Neural cell (in vitro differentiated cells): Measurements from ENCODE around the gene JMJD4. TPM values are rescaled to one million over a fixed set of nuclear protein-coding genes. Genes with fewer than 3 reads are reported as not detected.

Source experiments
- H2AFZ ChIP-seq: fragments of 200-600, 300-800 bp; sonication (generic), shearing (Covaris generic); 2 replicates; pipeline ENCODE4 v1.6.0; 2014; ENCODE audit warnings: low read depth, mild to moderate bottlenecking, antibody characterized with exemption, low read length, moderate library complexity
- H3F3A ChIP-seq: fragments of 200-600 bp; shearing (Covaris generic); 2 replicates; pipeline ENCODE4 v1.6.1; 2016; ENCODE audit warnings: mild to moderate bottlenecking, moderate library complexity, mixed read lengths, antibody characterized with exemption, low read length; ENCODE audit not compliant: insufficient read depth, poor library complexity, severe bottlenecking
- H3K27ac ChIP-seq: fragments of 200-600, 300-800 bp; sonication (generic), shearing (Covaris generic); 2 replicates; pipeline ENCODE4 v1.5.1; 2014; ENCODE audit warnings: mild to moderate bottlenecking, low read length, moderate library complexity
- H3K27me3 ChIP-seq: fragments of 300-800, 200-600 bp; sonication (generic), shearing (Covaris generic); 2 replicates; pipeline ENCODE4 v1.6.0; 2014; ENCODE audit warnings: mild to moderate bottlenecking, low read depth, low read length, moderate library complexity; ENCODE audit not compliant: insufficient read depth
- H3K36me3 ChIP-seq: fragments of 300-800, 200-600 bp; sonication (generic), shearing (Covaris generic); 2 replicates; pipeline ENCODE4 v1.5.1; 2014; ENCODE audit warnings: mild to moderate bottlenecking, antibody characterized with exemption, low read length, moderate library complexity; ENCODE audit not compliant: insufficient read depth
- H3K4me2 ChIP-seq: fragments of 300-800, 200-600 bp; sonication (generic), shearing (Covaris generic); 2 replicates; pipeline ENCODE4 v1.6.0; 2014; ENCODE audit warnings: mild to moderate bottlenecking, low read length
- H3K4me3 ChIP-seq: fragments of 300-800, 200-600 bp; sonication (generic), shearing (Covaris generic); 2 replicates; pipeline ENCODE4 v1.5.1; 2014; ENCODE audit warnings: mild to moderate bottlenecking, low read length, moderate library complexity
- H3K79me2 ChIP-seq: fragments of 200-600 bp; shearing (Covaris generic); replicated peaks from 2 replicates; pipeline ENCODE4 v1.6.0; 2014; ENCODE audit warnings: mild to moderate bottlenecking, low read length, moderate library complexity; ENCODE audit not compliant: insufficient read depth
- H3K9ac ChIP-seq: fragments of 300-800, 200-600 bp; sonication (generic), shearing (Covaris generic); 2 replicates; pipeline ENCODE4 v1.6.1; 2016; ENCODE audit warnings: mild to moderate bottlenecking, low read length, mixed read lengths
- H3K9me2 ChIP-seq: fragments of 200-600 bp; shearing (Covaris generic); 2 replicates; pipeline ENCODE4 v1.6.1; 2016; ENCODE audit warnings: mild to moderate bottlenecking, low read length, mixed read lengths; ENCODE audit not compliant: insufficient read depth
- H3K9me3 ChIP-seq: fragments of 200-600, 300-800 bp; sonication (generic), shearing (Covaris generic); 2 replicates; pipeline ENCODE4 v1.6.1; 2016; ENCODE audit warnings: mild to moderate bottlenecking, mixed run types, low read length, moderate library complexity, mixed read lengths
- H4K20me1 ChIP-seq: fragments of 200-600 bp; shearing (Covaris generic); 2 replicates; pipeline ENCODE4 v1.6.1; 2016; ENCODE audit warnings: mild to moderate bottlenecking, mixed run types; ENCODE audit not compliant: insufficient read depth
- CTCF ChIP-seq: fragments of 450-650 bp; IDR thresholded peaks from 2 replicates; pipeline ENCODE4 v1.5.1; 2014; ENCODE audit warnings: antibody characterized with exemption, mild to moderate bottlenecking, moderate library complexity; ENCODE audit not compliant: poor library complexity, severe bottlenecking
- EP300 ChIP-seq: fragments of 450-650 bp; conservative IDR thresholded peaks from 2 replicates; pipeline ENCODE4 v1.6.1; 2014; ENCODE audit warnings: antibody characterized with exemption, mild to moderate bottlenecking, moderate library complexity; ENCODE audit not compliant: poor library complexity, severe bottlenecking
- EZH2 ChIP-seq: fragments of 200-600, 300-800 bp; shearing (Covaris generic), sonication (generic); IDR thresholded peaks from 2 replicates; pipeline ENCODE4 v1.6.1; 2014; ENCODE audit warnings: antibody characterized with exemption, low read length, borderline replicate concordance, mild to moderate bottlenecking; ENCODE audit not compliant: insufficient read depth, poor library complexity, severe bottlenecking
- MXI1 ChIP-seq: fragments of 450-650 bp; conservative IDR thresholded peaks from 2 replicates; pipeline ENCODE4 v1.6.1; 2014; ENCODE audit warnings: antibody characterized with exemption, mild to moderate bottlenecking; ENCODE audit not compliant: poor library complexity, severe bottlenecking
- POLR2AphosphoS5 ChIP-seq: IDR thresholded peaks from 2 replicates; pipeline ENCODE4 v1.6.1; 2012
- RAD21 ChIP-seq: fragments of 450-650 bp; conservative IDR thresholded peaks from 2 replicates; pipeline ENCODE4 v1.6.1; 2014; ENCODE audit warnings: antibody characterized with exemption, mild to moderate bottlenecking, moderate library complexity
- REST ChIP-seq: IDR thresholded peaks from 2 replicates; pipeline ENCODE4 v1.6.1; 2012; ENCODE audit warnings: borderline replicate concordance
- SMC3 ChIP-seq: fragments of 450-650 bp; conservative IDR thresholded peaks from 2 replicates; pipeline ENCODE4 v1.6.1; 2014; ENCODE audit warnings: antibody characterized with exemption, mild to moderate bottlenecking, moderate library complexity; ENCODE audit not compliant: poor library complexity
- TAF1 ChIP-seq: IDR thresholded peaks from 2 replicates; pipeline ENCODE4 v1.6.1; 2012; ENCODE audit warnings: low read depth
- polyA plus RNA-seq: library from polyadenylated mRNA; depleted of rRNA; stranded (reverse); fragments of >200 nt; gene quantifications from 2 replicates; pipeline ENCODE4 v1.2.3, GENCODE V29; 2014

JMJD4 gene
- polyA plus RNA-seq, 1 donor from 2014 or later: 17.2 TPM

- Histone ChIP-seq H4K20me1 (no peaks in the 10 kb centered on the region), H3F3A (no peaks in the 10 kb centered on the region), H3K36me3 (peaks cover 8% of the 10 kb centered on the region), H3K9me2 (no peaks in the 10 kb centered on the region), H3K27ac (no peak overlapping the region), H3K9me3 (no peaks in the 10 kb centered on the region), H3K4me3 (no peak overlapping the region), H3K79me2 (no peaks in the 10 kb centered on the region), H3K27me3 (no peaks in the 10 kb centered on the region), H2AFZ (no peak overlapping the region), H3K9ac (no peak overlapping the region), H3K4me2 (no peak overlapping the region)
- TF ChIP-seq CTCF (no peak), REST (no peak), POLR2AphosphoS5 (no peak), RAD21 (no peak), EZH2 (no peak), EP300 (no peak), SMC3 (no peak), MXI1 (no peak), TAF1 (no peak)
These were observed 30.3 kb upstream of the JMJD4 start for GRCh38 chr1:227765261-227766014.

- Histone ChIP-seq H4K20me1 (no peaks in the 10 kb centered on the region), H3K9ac (no peak overlapping the region), H3K9me2 (no peaks in the 10 kb centered on the region), H3K9me3 (no peaks in the 10 kb centered on the region), H3K79me2 (no peaks in the 10 kb centered on the region), H3K36me3 (peaks cover 8% of the 10 kb centered on the region), H3K4me2 (no peak overlapping the region), H3K4me3 (no peak overlapping the region), H2AFZ (no peak overlapping the region), H3K27ac (no peak overlapping the region), H3F3A (no peaks in the 10 kb centered on the region), H3K27me3 (no peaks in the 10 kb centered on the region)
- TF ChIP-seq CTCF: no peak
- TF ChIP-seq EZH2: no peak
- no peak for TF ChIP-seq EP300
- no peak for TF ChIP-seq REST
- TF ChIP-seq MXI1: no peak
- no peak for TF ChIP-seq POLR2AphosphoS5
- no peak for TF ChIP-seq RAD21
- TF ChIP-seq TAF1: no peak
These were observed 28.9 kb upstream of the JMJD4 start for GRCh38 chr1:227764019-227764391.
